ENCODE results near the gene USP50. TPM values are rescaled to one million over a fixed set of nuclear protein-coding genes. Genes with fewer than 3 reads are reported as not detected.
"Not testable (repeated sequence)": the region's sequence is repeated elsewhere in the genome, so short reads cannot be mapped to it uniquely, and the experiment has no call there.

The USP50 gene
- total and polyA plus RNA-seq, 2 donors (not counting 3 experiments of a cell fraction or from before 2014, with no cell fraction given), result not detected

GRCh38 chr15:50496692-50497091 is 49.8 kb downstream of the USP50 start:
- Histone ChIP-seq H3K4me3 (replicated peaks in 1 of 3; ENCODE audit: insufficient read depth in 1 of 3, low read depth in 1 of 3, low read length in 3 of 3) (no peak overlapping the region), H3K9me3 (replicated peaks; ENCODE audit: control insufficient read depth, insufficient read depth, low read length) (no peaks in the 10 kb centered on the region), H3K27me3 (ENCODE audit: control insufficient read depth in 2 of 2, insufficient read depth in 2 of 2, low read length in 2 of 2) (no peaks in the 10 kb centered on the region), H2AFZ (ENCODE audit: low read depth, low read length) (no peak overlapping the region), H3K9ac (replicated peaks; ENCODE audit: extremely low read depth, insufficient read depth, low read length) (no peak overlapping the region), H3K36me3 (ENCODE audit: control insufficient read depth in 2 of 2, extremely low read depth in 1 of 2, insufficient read depth in 2 of 2, low read length in 2 of 2) (peaks cover 15 to 22% of the 10 kb centered on the region in 2 experiments), H3K4me2 (ENCODE audit: insufficient read depth, low read length) (no peak overlapping the region), H3K27ac (ENCODE audit: insufficient read depth, low read depth, low read length) (no peak overlapping the region), H3K9me1 (replicated peaks; ENCODE audit: control insufficient read depth, extremely low read depth, insufficient read depth, low read length) (no peaks in the 10 kb centered on the region), H3K79me2 (ENCODE audit: control insufficient read depth, insufficient read depth, low read length) (no peaks in the 10 kb centered on the region), H4K20me1 (replicated peaks; ENCODE audit: control insufficient read depth, extremely low read depth, insufficient read depth, low read length) (no peaks in the 10 kb centered on the region), H3K4me1 (ENCODE audit: control insufficient read depth, extremely low read depth, insufficient read depth, low read length) (no peaks in the 10 kb centered on the region)
- dilution Hi-C loops (cut with MboI; ENCODE audit: extremely low pct_ligation_motif_present, low sequenced_read_pairs) (no loop called here), intact Hi-C loops (cut with micrococcal nuclease) (loop anchor here (10.0 kb wide), 1 partner anchor 388 kb away; no protein-coding TSS in a partner anchor)
- POLR2A ChIA-PET, result no interaction called here
- no peak for FAIRE-seq
- CTCF ChIA-PET, result interaction anchor here (1.9 kb wide), 1 partner anchor 9 kb away, joined by 7 read pairs; no protein-coding TSS in a partner anchor
- DNase-seq (ENCODE audit: low read depth, low spot score), result no peak
- BruUV-seq (replicated peaks), result no TSS peak
- TF ChIP-seq JUN (IDR thresholded peaks at IDR 0.05; ENCODE audit: borderline replicate concordance, insufficient read depth, insufficient read length, low read depth), result no peak
- TF ChIP-seq MYC (IDR thresholded peaks at IDR 0.05; ENCODE audit: low read depth, low read length), result no peak
- TF ChIP-seq POLR2A (IDR thresholded peaks at IDR 0.05; ENCODE audit: low read depth, low read length), result no peak
- TF ChIP-seq POLR2AphosphoS5 (IDR thresholded peaks at IDR 0.05; ENCODE audit: insufficient read depth, low read depth, low read length), result no peak
- no peak for TF ChIP-seq GATA2 (IDR thresholded peaks at IDR 0.05; ENCODE audit: insufficient read depth, insufficient read length, low read depth, low read length)
- TF ChIP-seq EZH2 (IDR thresholded peaks at IDR 0.05; ENCODE audit: borderline replicate concordance, low read depth, low read length, severe bottlenecking), result no peak
- TF ChIP-seq FOS (IDR thresholded peaks at IDR 0.05; ENCODE audit: borderline replicate concordance, insufficient read depth, low read length), result no peak
- TF ChIP-seq CTCF (IDR thresholded peaks at IDR 0.05; ENCODE audit: extremely low read depth in 1 of 2, insufficient read depth in 1 of 2, low read depth in 1 of 2, low read length in 2 of 2), result no peak
- TF ChIP-seq, protein P1, sequence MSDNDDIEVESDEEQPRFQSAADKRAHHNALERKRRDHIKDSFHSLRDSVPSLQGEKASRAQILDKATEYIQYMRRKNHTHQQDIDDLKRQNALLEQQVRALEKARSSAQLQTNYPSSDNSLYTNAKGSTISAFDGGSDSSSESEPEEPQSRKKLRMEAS (IDR thresholded peaks at IDR 0.05; ENCODE audit: insufficient read depth, insufficient read length), result no peak

DNA sequence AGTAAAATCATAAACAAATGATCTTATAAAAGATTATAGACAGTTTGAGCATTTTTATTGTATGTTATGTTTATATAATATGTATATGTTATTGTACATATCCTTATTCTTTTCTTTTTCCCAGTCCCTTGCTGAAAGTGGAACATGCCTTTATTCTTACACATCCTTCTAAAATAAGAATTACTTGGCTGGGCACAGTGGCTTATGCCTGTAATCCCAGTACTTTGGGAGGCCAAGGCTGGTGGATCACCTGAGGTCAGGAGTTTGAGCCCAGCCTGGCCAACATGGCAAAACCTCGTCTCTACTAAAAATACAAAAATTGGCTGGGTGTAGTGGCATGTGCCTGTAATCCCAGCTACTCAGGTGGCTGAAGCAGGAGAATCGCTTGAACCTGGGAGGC is 51.9 kb downstream of the USP50 start:
- H3K4me1 ChIP-seq (ENCODE audit: control insufficient read depth, extremely low read depth, insufficient read depth, low read length); H4K20me1 ChIP-seq (replicated peaks; ENCODE audit: control insufficient read depth, extremely low read depth, insufficient read depth, low read length); H3K79me2 ChIP-seq (ENCODE audit: control insufficient read depth, insufficient read depth, low read length); FAIRE-seq; H3K9me1 ChIP-seq (replicated peaks; ENCODE audit: control insufficient read depth, extremely low read depth, insufficient read depth, low read length); H2AFZ ChIP-seq (ENCODE audit: low read depth, low read length); H3K4me2 ChIP-seq (ENCODE audit: insufficient read depth, low read length); DNase-seq (ENCODE audit: low read depth, low spot score); H3K9ac ChIP-seq (replicated peaks; ENCODE audit: extremely low read depth, insufficient read depth, low read length); POLR2A ChIA-PET; CTCF ChIA-PET; H3K9me3 ChIP-seq (replicated peaks; ENCODE audit: control insufficient read depth, insufficient read depth, low read length); BruUV-seq (replicated peaks); H3K27me3 ChIP-seq (ENCODE audit: control insufficient read depth in 2 of 2, insufficient read depth in 2 of 2, low read length in 2 of 2); H3K27ac ChIP-seq (ENCODE audit: insufficient read depth, low read depth, low read length); H3K4me3 ChIP-seq (replicated peaks in 1 of 3; ENCODE audit: insufficient read depth in 1 of 3, low read depth in 1 of 3, low read length in 3 of 3); dilution Hi-C loops (cut with MboI; ENCODE audit: extremely low pct_ligation_motif_present, low sequenced_read_pairs): not testable (repeated sequence)
- peaks cover 21 to 22% of the 10 kb centered on the region in 2 experiments for H3K36me3 ChIP-seq (ENCODE audit: control insufficient read depth in 2 of 2, extremely low read depth in 1 of 2, insufficient read depth in 2 of 2, low read length in 2 of 2)
- intact Hi-C loops (cut with micrococcal nuclease), result loop anchor here (10.0 kb wide), 1 partner anchor 390 kb away; no protein-coding TSS in a partner anchor
